Esophagus squamous epithelium (tissue), 5 donors: Measurements from ENCODE around the gene ELF5. TPM values are rescaled to one million over a fixed set of nuclear protein-coding genes. Genes with fewer than 3 reads are reported as not detected.

ENCODE experiments used
- DNase-seq: peaks from one replicate; lab custom pipeline; 2025; lab: John Stamatoyannopoulos, UW
- H3K27ac ChIP-seq, 4 donors: fragments of 200-600 bp; sonication (generic); one replicate each; pipeline ENCODE4 v1.5.1; 2016 to 2019; ENCODE audit warnings: mild to moderate bottlenecking in 1 of 4
- H3K27me3 ChIP-seq, 4 donors: fragments of 200-600 bp; sonication (generic); 1 replicate in 3 of 4; 2 replicates in 1 of 4; pipeline versions ENCODE4 v1.5.1 to v1.6.0; 2017 to 2021; ENCODE audit warnings: antibody characterized with exemption in 1 of 4
- H3K36me3 ChIP-seq, 3 donors: fragments of 200-600 bp; sonication (generic); one replicate each; pipeline ENCODE4 v1.5.1; 2016 to 2019
- H3K4me1 ChIP-seq, 3 donors: fragments of 200-600 bp; sonication (generic); one replicate each; pipeline ENCODE4 v1.5.1; 2017 to 2019
- H3K4me3 ChIP-seq, 4 donors: fragments of 200-600 bp; sonication (generic); 1 replicate in 3 of 4; 2 replicates in 1 of 4; pipeline ENCODE4 v1.5.1; 2016 to 2019; ENCODE audit warnings: mild to moderate bottlenecking in 2 of 4, moderate library complexity in 1 of 4
- H3K9me3 ChIP-seq, 3 donors: fragments of 200-600 bp; sonication (generic); one replicate each; pipeline ENCODE4 v1.5.1; 2016 to 2019
- POLR2A ChIP-seq, 4 donors: fragments of 450-650 bp; IDR thresholded peaks; one replicate each; pipeline ENCODE4 v1.6.1; 2017; ENCODE audit warnings: antibody characterized with exemption in 4 of 4, mild to moderate bottlenecking in 4 of 4, moderate library complexity in 3 of 4
- WGBS, 2 donors: methylation state at CpG; one replicate each; pipeline ENCODE4 v1.1.5; 2018; 5-methylcytosine and 5-hydroxymethylcytosine counted together
- intact Hi-C: fragments of 100-400 bp; cut with DNase I; formaldehyde crosslinking; loops from one replicate; pipeline ENCODE4 v1.15.0; 2022
- total RNA-seq, 4 donors: library from RNA; depleted of rRNA; stranded (reverse); fragments of >200 nt; gene quantifications; one replicate each; pipeline ENCODE4 v1.1.0, GENCODE V29; 2016
- TF ChIP-seq, protein P1 (sequence below), 6 experiments: fragments of 450-650 bp in 4 of 6; fragments of 200-600 bp in 2 of 6; sonication (generic) in 2 of 6; IDR thresholded peaks; one replicate each; pipeline ENCODE4 v1.5.1; 2016 to 2019; ENCODE audit warnings: antibody characterized with exemption in 6 of 6, mild to moderate bottlenecking in 4 of 6, moderate library complexity in 4 of 6
- donor health status: DM: yes; HTN: yes; CAD: no.

The ELF5 gene
- total RNA-seq, 4 donors from 2014 or later: 0.11 to 1.8 (median 0.32) TPM

DNA sequence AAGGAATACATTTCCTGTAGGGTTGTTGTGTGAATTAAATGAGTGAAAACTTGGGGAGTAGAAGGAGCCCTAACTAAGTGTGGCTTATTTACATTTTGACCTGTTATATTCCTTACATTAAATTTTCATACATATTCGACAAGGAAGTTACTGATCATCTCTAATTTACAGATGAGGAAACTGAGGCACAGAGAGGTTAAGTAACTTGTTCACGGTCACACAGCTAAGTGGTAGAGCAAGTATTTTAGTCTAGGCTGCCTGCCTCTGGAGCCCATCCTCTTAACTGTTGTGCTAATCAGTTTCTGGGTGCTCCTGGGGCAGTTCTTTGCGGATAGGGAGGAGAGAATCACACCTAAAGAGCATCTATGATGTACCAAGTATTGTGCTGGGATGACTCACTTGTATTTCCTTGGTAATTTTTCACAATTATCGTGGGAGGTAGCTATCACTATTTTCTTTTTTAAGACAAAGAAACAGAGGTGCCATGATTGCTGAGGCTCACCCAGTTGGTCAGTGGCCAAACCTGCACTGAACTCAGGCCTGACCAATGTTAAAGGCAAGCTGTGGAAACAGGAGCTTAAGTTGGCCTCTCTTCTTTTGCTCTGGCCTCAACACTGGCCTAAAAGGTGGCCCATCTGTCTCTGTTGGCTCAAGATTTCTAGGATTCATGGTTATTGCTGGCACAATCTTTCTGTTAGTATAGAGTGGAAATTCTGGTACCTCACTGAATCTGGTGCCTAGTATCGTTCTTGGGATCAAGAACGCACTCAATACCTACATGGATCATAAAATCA lies 2.9 kb upstream of the ELF5 start:
- no peaks in the 10 kb centered on the region for H3K36me3 ChIP-seq
- H3K27ac ChIP-seq: no peak overlapping the region
- intact Hi-C loops: no loop called here
- WGBS, 2 donors: 76 to 78% methylated on average over 6 of the region's 6 CpGs
- DNase-seq: no peak
- H3K4me3 ChIP-seq: no peak overlapping the region
- no peaks in the 10 kb centered on the region for H3K9me3 ChIP-seq
- TF ChIP-seq, protein P1, sequence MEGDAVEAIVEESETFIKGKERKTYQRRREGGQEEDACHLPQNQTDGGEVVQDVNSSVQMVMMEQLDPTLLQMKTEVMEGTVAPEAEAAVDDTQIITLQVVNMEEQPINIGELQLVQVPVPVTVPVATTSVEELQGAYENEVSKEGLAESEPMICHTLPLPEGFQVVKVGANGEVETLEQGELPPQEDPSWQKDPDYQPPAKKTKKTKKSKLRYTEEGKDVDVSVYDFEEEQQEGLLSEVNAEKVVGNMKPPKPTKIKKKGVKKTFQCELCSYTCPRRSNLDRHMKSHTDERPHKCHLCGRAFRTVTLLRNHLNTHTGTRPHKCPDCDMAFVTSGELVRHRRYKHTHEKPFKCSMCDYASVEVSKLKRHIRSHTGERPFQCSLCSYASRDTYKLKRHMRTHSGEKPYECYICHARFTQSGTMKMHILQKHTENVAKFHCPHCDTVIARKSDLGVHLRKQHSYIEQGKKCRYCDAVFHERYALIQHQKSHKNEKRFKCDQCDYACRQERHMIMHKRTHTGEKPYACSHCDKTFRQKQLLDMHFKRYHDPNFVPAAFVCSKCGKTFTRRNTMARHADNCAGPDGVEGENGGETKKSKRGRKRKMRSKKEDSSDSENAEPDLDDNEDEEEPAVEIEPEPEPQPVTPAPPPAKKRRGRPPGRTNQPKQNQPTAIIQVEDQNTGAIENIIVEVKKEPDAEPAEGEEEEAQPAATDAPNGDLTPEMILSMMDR (IDR thresholded peaks at IDR 0.05): no peak
- no peak for TF ChIP-seq POLR2A (IDR thresholded peaks at IDR 0.05)
- H3K27me3 ChIP-seq: no peaks in the 10 kb centered on the region
- peaks cover 0 to 12% (median 0%) of the 10 kb centered on the region in 3 donors for H3K4me1 ChIP-seq

DNA sequence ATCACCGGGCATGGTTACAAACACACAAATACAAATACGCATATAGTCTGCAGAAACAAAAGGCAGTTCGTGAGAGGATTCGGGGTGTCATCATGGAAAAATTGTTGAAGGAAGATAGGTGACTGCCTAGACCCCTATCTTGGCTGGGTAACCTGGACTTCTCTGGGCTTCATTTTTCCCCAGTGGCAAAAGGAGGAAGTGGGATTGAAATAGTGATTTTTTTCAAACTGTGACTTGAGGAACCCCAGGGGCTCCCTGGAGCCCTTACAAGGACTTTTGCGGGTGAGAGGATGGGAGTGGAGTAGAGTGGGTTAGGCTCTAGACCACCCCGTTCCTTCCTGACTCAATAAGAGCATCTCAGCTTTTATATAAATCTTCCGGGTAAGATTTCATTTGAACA lies 1.0 kb upstream of the ELF5 start:
- no peak for DNase-seq
- no peaks in the 10 kb centered on the region for H3K36me3 ChIP-seq
- TF ChIP-seq POLR2A (IDR thresholded peaks at IDR 0.05): no peak
- TF ChIP-seq, protein P1 (IDR thresholded peaks at IDR 0.05): no peak
- H3K4me3 ChIP-seq: no peak overlapping the region
- intact Hi-C loops: no loop called here
- H3K27ac ChIP-seq: no peak overlapping the region
- no peaks in the 10 kb centered on the region for H3K27me3 ChIP-seq
- H3K9me3 ChIP-seq: no peaks in the 10 kb centered on the region
- WGBS, 2 donors: 83 to 85% methylated on average over 7 of the region's 7 CpGs
- H3K4me1 ChIP-seq: peaks cover 0 to 12% (median 0%) of the 10 kb centered on the region in 3 donors

GRCh38 chr11:34512840-34513681 lies 533 bp downstream of the ELF5 start:
- Histone ChIP-seq H3K27ac (no peak overlapping the region), H3K4me3 (no peak overlapping the region), H3K4me1 (peaks cover 0 to 12% (median 0%) of the 10 kb centered on the region in 3 donors), H3K27me3 (no peaks in the 10 kb centered on the region), H3K9me3 (no peaks in the 10 kb centered on the region), H3K36me3 (no peaks in the 10 kb centered on the region)
- DNase-seq: no peak
- TF ChIP-seq, protein P1 (IDR thresholded peaks at IDR 0.05): peak; percentile 50 to 84 (median 66)
- no peak for TF ChIP-seq POLR2A (IDR thresholded peaks at IDR 0.05)
- intact Hi-C loops: no loop called here
- WGBS, 2 donors: 72 to 81% methylated on average over 6 to 9 of the region's 24 CpGs

DNA sequence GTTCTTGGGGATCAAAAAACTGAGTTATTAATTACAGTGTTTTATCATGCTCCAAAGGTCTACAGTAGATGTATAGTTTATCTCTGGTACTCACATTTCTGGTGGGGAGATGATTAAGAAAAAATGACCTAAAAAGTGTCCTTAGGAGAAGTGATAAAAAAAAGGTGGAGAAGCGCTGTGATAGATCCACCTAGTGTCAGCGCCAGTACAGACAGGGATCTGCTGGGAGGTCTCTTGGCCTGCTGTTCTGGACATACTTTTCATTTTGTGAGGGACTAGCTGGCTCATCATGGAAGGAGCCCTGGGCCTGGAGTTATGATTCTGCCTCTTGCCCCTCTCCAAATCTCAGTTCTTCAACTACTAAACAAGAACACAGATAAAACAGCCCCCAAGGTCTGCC lies 2.9 kb downstream of the ELF5 start:
- Histone ChIP-seq H3K27me3 (no peaks in the 10 kb centered on the region), H3K4me1 (peaks cover 0 to 12% (median 0%) of the 10 kb centered on the region in 3 donors), H3K9me3 (no peaks in the 10 kb centered on the region), H3K36me3 (no peaks in the 10 kb centered on the region), H3K27ac (no peak overlapping the region), H3K4me3 (no peak overlapping the region)
- TF ChIP-seq, protein P1 (IDR thresholded peaks at IDR 0.05): no peak
- no peak for TF ChIP-seq POLR2A (IDR thresholded peaks at IDR 0.05)
- DNase-seq: no peak
- intact Hi-C loops: no loop called here
- WGBS, 2 donors: 97% methylated on average over 2 of the region's 2 CpGs

- TF ChIP-seq, protein P1 (IDR thresholded peaks at IDR 0.05): no peak
- TF ChIP-seq POLR2A (IDR thresholded peaks at IDR 0.05): no peak
- intact Hi-C loops: no loop called here
- H3K27ac ChIP-seq: no peak overlapping the region
Measured at GRCh38 chr11:34510218-34510617, 3.4 kb downstream of the ELF5 start.

More at GRCh38 chr11:34510218-34510617, 3.4 kb downstream of the ELF5 start:
- peaks cover 0 to 12% (median 0%) of the 10 kb centered on the region in 3 donors for H3K4me1 ChIP-seq
- no peaks in the 10 kb centered on the region for H3K27me3 ChIP-seq
- H3K36me3 ChIP-seq: no peaks in the 10 kb centered on the region
- no peak overlapping the region for H3K4me3 ChIP-seq
- H3K9me3 ChIP-seq: no peaks in the 10 kb centered on the region
- DNase-seq: no peak
